ENCODE measurements around the gene GPLD1. TPM values are rescaled to one million over a fixed set of nuclear protein-coding genes. Genes with fewer than 3 reads are reported as not detected.

GPLD1 gene
- polyA plus RNA-seq, 1 donor from 2014 or later = 0.95 TPM

Other genes starting within 250 kb of the GPLD1 start
- not detected for gene DCDC2, start 131.5 kb downstream of the GPLD1 start, polyA plus RNA-seq
- 25.0 TPM for gene MRS2, start 86.6 kb downstream of the GPLD1 start, polyA plus RNA-seq
- 16.0 TPM for gene ALDH5A1, start 5.4 kb upstream of the GPLD1 start, polyA plus RNA-seq
- gene KIAA0319, start 156.6 kb upstream of the GPLD1 start, polyA plus RNA-seq = 1.0 TPM
- gene TDP2, start 177.3 kb upstream of the GPLD1 start, polyA plus RNA-seq = 38.3 TPM
- 15.0 TPM for gene ACOT13, start 177.5 kb upstream of the GPLD1 start, polyA plus RNA-seq
- 102 TPM for gene C6orf62, start 229.6 kb upstream of the GPLD1 start, polyA plus RNA-seq